GM21619 (cell line): ENCODE measurements around the gene AKNA.
"Not testable (repeated sequence)": the region's sequence is repeated elsewhere in the genome, so short reads cannot be mapped to it uniquely, and the experiment has no call there.

ENCODE experiments used
- ATAC-seq: cut with Tn5 transposase; IDR thresholded peaks from one replicate; pipeline ENCODE4 v1.9.1; 2021; ENCODE audit not compliant: unreplicated experiment

AKNA gene

GRCh38 chr9:114341991-114342390, 45.8 kb downstream of the AKNA start:
- ATAC-seq: no peak

GRCh38 chr9:114341152-114341830, 46.5 kb downstream of the AKNA start:
- ATAC-seq: no peak

GRCh38 chr9:114339130-114339908, 48.5 kb downstream of the AKNA start:
- no peak for ATAC-seq

GRCh38 chr9:114338187-114338586, 49.6 kb downstream of the AKNA start:
- ATAC-seq: no peak

- ATAC-seq: no peak
These were observed 50.9 kb downstream of the AKNA start for GRCh38 chr9:114336699-114337395.

GRCh38 chr9:114336157-114336556, 51.6 kb downstream of the AKNA start:
- ATAC-seq: no peak

- ATAC-seq: no peak
These were observed 52.0 kb downstream of the AKNA start for GRCh38 chr9:114335745-114336144.

- ATAC-seq: no peak
These were observed 53.3 kb downstream of the AKNA start for GRCh38 chr9:114334490-114334889.

GRCh38 chr9:114333718-114334117, 54.1 kb downstream of the AKNA start:
- ATAC-seq: not testable (repeated sequence)

GRCh38 chr9:114332474-114333040, 55.2 kb downstream of the AKNA start:
- not testable (repeated sequence) for ATAC-seq

- not testable (repeated sequence) for ATAC-seq
These were observed 56.3 kb downstream of the AKNA start for GRCh38 chr9:114331229-114332195.

GRCh38 chr9:114330636-114331035, 57.1 kb downstream of the AKNA start:
- ATAC-seq: no peak

GRCh38 chr9:114329625-114330022, 58.2 kb downstream of the AKNA start, which contains the start of gene ORM2:
Gene ORM2, plus strand, starts transcription at chr9:114329869. Its CDS starts 36 bp downstream, at chr9:114329905.
- not testable (repeated sequence) for ATAC-seq

- not testable (repeated sequence) for ATAC-seq
These were observed 58.7 kb downstream of the AKNA start for GRCh38 chr9:114328937-114329624.

- ATAC-seq: not testable (repeated sequence)
These were observed 59.4 kb downstream of the AKNA start for GRCh38 chr9:114328357-114328820.

GRCh38 chr9:114327749-114328148, 60.0 kb downstream of the AKNA start:
- ATAC-seq: no peak

GRCh38 chr9:114325684-114326254, 62.0 kb downstream of the AKNA start:
- not testable (repeated sequence) for ATAC-seq

GRCh38 chr9:114324965-114325364, 62.8 kb downstream of the AKNA start:
- ATAC-seq: not testable (repeated sequence)

- no peak for ATAC-seq
These were observed 63.3 kb downstream of the AKNA start for GRCh38 chr9:114324492-114324891.
